BJ (cell line): ENCODE measurements around the gene KICS2. TPM values are rescaled to one million over a fixed set of nuclear protein-coding genes. Genes with fewer than 3 reads are reported as not detected.

Source experiments
- CTCF ChIA-PET: fragments of 350-600 bp; formaldehyde crosslinking; extraction: SDS; loops from one replicate; lab custom pipeline; 2021; ENCODE audit warnings: antibody characterized with exemption, inconsistent platforms; lab: Yijun Ruan, JAX
- POLR2A ChIA-PET: fragments of 300-600 bp; sonication (Branson Sonifier 250); formaldehyde crosslinking; extraction: SDS; loops from one replicate; lab custom pipeline; 2021; ENCODE audit warnings: antibody characterized with exemption; lab: Charles Lee
- DNase-seq: peaks from one replicate; pipeline ENCODE4 v3.0.0-alpha.2; 2011; ENCODE audit warnings: low read depth
- H3K27me3 ChIP-seq: 2 replicates; pipeline ENCODE4 v1.6.0; 2011; ENCODE audit warnings: low read length; ENCODE audit not compliant: control insufficient read depth, insufficient read depth
- H3K36me3 ChIP-seq: 2 replicates; pipeline ENCODE4 v1.5.1; 2011; ENCODE audit warnings: low read length; ENCODE audit not compliant: control insufficient read depth, insufficient read depth
- H3K4me3 ChIP-seq: 2 replicates; pipeline ENCODE4 v1.5.1; 2011; ENCODE audit warnings: low read depth, mild to moderate bottlenecking, control low read depth, low read length
- polyA plus RNA-seq: library from polyadenylated mRNA; depleted of rRNA; stranded (reverse); fragments of >200 nt; gene quantifications from 2 replicates; pipeline ENCODE4 v1.2.3, GENCODE V29; 2011; rRNA removed
- small RNA-seq: library from RNA; depleted of rRNA; stranded (forward); fragments of <200 nt; gene quantifications from one replicate; pipeline ENCODE3, GENCODE V24; 2012; ENCODE audit warnings: low replicate concordance, low read depth; ENCODE audit not compliant: insufficient read length
- TF ChIP-seq, protein P1 (sequence below): IDR thresholded peaks from 2 replicates; pipeline ENCODE4 v1.5.1; 2011; ENCODE audit warnings: low read depth, mild to moderate bottlenecking, control low read depth, inconsistent platforms, low read length, moderate library complexity; ENCODE audit not compliant: insufficient read depth

Gene KICS2
- polyA plus RNA-seq, 1 experiment: 3.3 TPM

- ChIA-PET POLR2A (no interaction called here), CTCF (interaction anchor here (0.8 to 2.8 kb wide), 8 partner anchors 10 to 337 kb away, joined by 3 to 27 read pairs (median 4); partner anchors contain the start of gene SRGAP1)
- Histone ChIP-seq H3K4me3 (no peak overlapping the region), H3K27me3 (no peaks in the 10 kb centered on the region), H3K36me3 (no peaks in the 10 kb centered on the region)
- DNase-seq: no peak
- TF ChIP-seq, protein P1, sequence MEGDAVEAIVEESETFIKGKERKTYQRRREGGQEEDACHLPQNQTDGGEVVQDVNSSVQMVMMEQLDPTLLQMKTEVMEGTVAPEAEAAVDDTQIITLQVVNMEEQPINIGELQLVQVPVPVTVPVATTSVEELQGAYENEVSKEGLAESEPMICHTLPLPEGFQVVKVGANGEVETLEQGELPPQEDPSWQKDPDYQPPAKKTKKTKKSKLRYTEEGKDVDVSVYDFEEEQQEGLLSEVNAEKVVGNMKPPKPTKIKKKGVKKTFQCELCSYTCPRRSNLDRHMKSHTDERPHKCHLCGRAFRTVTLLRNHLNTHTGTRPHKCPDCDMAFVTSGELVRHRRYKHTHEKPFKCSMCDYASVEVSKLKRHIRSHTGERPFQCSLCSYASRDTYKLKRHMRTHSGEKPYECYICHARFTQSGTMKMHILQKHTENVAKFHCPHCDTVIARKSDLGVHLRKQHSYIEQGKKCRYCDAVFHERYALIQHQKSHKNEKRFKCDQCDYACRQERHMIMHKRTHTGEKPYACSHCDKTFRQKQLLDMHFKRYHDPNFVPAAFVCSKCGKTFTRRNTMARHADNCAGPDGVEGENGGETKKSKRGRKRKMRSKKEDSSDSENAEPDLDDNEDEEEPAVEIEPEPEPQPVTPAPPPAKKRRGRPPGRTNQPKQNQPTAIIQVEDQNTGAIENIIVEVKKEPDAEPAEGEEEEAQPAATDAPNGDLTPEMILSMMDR: no peak
Measured at GRCh38 chr12:64180951-64181350, 41.1 kb downstream of the KICS2 start.

DNA sequence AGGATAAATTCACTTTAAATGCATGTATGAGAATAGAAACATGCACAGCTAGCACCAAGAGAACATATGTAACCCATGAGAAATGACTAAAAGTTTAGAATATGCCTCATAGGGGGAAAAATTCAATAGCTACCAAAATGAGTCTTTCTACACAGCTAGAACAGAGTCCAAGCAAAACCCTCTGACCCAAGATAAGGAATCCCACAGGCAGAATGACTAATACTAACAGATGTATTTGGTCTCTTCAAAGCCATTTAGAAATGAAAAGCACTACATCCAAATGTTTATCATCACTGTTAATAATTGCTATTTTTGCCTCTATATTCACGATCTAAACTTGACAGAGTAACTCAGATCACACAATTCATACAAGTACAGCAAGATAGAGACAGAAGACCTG, 44.0 kb downstream of the KICS2 start:
- H3K36me3 ChIP-seq: no peaks in the 10 kb centered on the region
- POLR2A ChIA-PET: no interaction called here
- no peak overlapping the region for H3K4me3 ChIP-seq
- H3K27me3 ChIP-seq: no peaks in the 10 kb centered on the region
- peak; percentile 49 for DNase-seq
- CTCF ChIA-PET: interaction anchor here (1.0 kb wide), 1 partner anchor 29 kb away, joined by 3 read pairs; no protein-coding TSS in a partner anchor
- TF ChIP-seq, protein P1: no peak

DNA sequence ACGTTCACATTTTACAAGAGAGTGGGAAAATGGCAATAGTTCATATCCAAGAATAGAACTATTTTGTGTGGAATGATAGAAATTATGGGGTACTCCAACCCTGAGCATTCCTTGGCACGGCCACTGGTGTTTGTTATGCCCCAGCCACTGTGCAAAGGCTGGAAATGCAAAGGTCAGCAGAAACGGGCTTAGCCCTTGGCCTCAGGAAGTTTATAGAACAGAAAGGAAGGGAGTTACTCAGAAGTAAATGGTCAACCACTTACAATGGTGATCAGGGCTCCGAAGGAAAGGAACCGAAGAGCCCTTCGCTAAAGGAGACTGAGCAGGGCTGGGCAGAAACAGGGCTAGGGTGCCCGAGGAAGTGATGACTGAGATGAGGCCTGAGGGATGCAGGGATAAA, 45.1 kb downstream of the KICS2 start:
- TF ChIP-seq, protein P1: no peak
- no peaks in the 10 kb centered on the region for H3K36me3 ChIP-seq
- H3K4me3 ChIP-seq: no peak overlapping the region
- ChIA-PET POLR2A (no interaction called here), CTCF (no interaction called here)
- no peak for DNase-seq
- H3K27me3 ChIP-seq: no peaks in the 10 kb centered on the region

DNA sequence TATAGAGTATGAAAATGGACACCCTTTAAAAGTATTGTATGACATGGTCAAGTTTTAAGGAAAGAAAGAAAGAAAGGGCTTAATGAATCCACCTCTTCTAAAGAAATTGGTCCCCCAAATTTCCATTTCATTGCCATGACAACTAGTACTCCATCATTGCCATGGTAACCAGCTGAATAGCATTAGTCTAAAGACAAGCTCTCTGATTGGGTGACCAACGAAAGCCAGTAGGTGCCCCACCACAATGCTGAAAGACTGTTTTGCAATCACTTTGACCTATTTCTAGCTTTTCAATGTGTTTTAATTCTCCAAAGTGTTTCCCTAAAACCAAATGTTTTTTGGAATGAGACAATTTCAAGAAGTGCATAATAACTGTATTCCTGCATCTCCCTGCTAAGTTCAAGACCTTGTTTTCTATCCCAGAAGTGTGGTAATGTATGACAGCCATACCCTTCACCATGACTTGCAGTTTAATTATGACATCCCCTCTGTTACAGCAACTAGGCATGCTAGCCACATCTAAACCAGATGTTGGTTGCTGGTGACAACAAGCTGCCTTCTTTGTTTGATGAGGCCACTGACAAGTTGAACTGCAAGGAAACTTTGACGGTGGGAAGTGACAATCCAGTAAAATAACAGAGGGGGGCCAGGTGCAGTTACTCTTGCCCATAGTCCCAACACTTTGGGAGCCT, 46.7 kb downstream of the KICS2 start:
- POLR2A ChIA-PET: no interaction called here
- Histone ChIP-seq H3K4me3 (no peak overlapping the region), H3K27me3 (no peaks in the 10 kb centered on the region), H3K36me3 (no peaks in the 10 kb centered on the region)
- TF ChIP-seq, protein P1: no peak
- no peak for DNase-seq
- CTCF ChIA-PET: interaction anchor here (2.0 kb wide), 1 partner anchor 332 kb away, joined by 8 read pairs; the partner anchor contains the start of gene SRGAP1

- Histone ChIP-seq H3K27me3 (no peaks in the 10 kb centered on the region), H3K4me3 (no peak overlapping the region), H3K36me3 (no peaks in the 10 kb centered on the region)
- TF ChIP-seq, protein P1: no peak
- ChIA-PET CTCF (no interaction called here), POLR2A (no interaction called here)
- no peak for DNase-seq
Measured at GRCh38 chr12:64173456-64173855, 48.6 kb downstream of the KICS2 start.

Small RNA genes lying within 50 kb of the gene (small RNA-seq; reads per million reads assigned to genes)
- gene RNU5A-7P (not detected), gene RNU6-1009P (not detected)

Other genes starting within 250 kb of the KICS2 start
- not detected in 2 replicates for gene C12orf56, start 168.5 kb upstream of the KICS2 start, polyA plus RNA-seq
- 77.4 and 188 TPM in 2 replicates for gene XPOT, start 182.1 kb upstream of the KICS2 start, polyA plus RNA-seq
- 5.7 and 15.0 TPM in 2 replicates for gene TBK1, start 229.8 kb upstream of the KICS2 start, polyA plus RNA-seq